GM10266 (cell line): ENCODE results near the gene DRC1.

ENCODE experiments used
- DNase-seq: peaks from one replicate; pipeline ENCODE4 v3.0.0; 2012; ENCODE audit errors: extremely low spot score
- CTCF ChIP-seq: IDR thresholded peaks from 2 replicates; pipeline ENCODE4 v1.5.1; 2012; ENCODE audit warnings: mild to moderate bottlenecking, low read depth; ENCODE audit not compliant: control insufficient read depth, insufficient read depth; ENCODE audit errors: missing control alignments

The DRC1 gene

GRCh38 chr2:26483516-26483915 is 81.8 kb downstream of the DRC1 start:
- no peak for DNase-seq
- TF ChIP-seq CTCF: no peak

DNA sequence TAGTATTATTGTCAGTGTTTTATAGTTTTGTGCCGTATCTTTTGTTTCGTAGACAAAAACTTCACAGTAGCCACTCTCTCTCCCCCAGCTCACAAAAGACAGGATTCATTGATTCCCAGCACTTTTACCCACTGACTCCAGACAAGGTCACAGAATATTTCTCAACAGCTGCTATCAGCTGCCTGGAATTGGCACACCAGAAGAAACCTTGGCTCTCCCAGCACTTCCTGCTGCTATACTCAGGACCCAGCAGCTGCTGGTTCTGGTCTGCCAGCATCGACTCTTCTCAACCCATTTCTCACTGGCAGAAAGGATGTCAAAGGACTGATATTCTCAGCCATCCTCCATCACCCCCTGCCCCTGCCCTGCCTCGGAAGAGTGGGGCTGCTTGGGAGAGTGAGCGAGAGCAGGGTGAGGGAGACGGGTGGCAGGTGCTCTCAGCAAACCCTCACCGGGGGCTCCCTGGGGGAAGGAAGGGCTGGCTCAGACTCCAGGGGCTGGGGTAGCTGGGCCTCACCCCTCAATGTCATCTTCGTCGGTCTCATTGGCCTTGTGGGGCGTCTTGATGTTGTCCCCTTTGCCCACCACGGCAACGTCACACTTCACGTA is 82.3 kb downstream of the DRC1 start:
- no peak for TF ChIP-seq CTCF
- no peak for DNase-seq

- no peak for DNase-seq
- no peak for TF ChIP-seq CTCF
Measured at GRCh38 chr2:26484579-26484978, 82.9 kb downstream of the DRC1 start.

DNA sequence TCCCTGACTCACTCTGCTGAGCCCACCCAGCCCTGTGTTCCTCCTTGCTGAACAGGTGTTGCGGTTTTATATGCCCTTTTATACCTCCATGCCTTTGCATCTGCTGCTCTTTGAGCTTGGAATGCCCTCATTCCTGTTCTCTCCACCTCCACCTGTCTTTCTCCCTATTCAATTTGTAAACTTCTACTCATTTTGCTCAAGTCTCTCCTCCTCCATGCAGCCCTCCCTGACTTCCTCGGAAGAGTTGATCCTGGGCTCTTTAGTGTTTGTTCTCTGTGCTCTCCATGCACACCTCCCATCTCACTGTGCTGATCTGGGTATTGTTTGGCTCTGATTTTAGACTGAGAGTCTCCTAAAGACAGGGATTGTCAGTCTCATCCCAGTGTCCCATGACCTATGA is 83.4 kb downstream of the DRC1 start:
- no peak for DNase-seq
- TF ChIP-seq CTCF: no peak

DNA sequence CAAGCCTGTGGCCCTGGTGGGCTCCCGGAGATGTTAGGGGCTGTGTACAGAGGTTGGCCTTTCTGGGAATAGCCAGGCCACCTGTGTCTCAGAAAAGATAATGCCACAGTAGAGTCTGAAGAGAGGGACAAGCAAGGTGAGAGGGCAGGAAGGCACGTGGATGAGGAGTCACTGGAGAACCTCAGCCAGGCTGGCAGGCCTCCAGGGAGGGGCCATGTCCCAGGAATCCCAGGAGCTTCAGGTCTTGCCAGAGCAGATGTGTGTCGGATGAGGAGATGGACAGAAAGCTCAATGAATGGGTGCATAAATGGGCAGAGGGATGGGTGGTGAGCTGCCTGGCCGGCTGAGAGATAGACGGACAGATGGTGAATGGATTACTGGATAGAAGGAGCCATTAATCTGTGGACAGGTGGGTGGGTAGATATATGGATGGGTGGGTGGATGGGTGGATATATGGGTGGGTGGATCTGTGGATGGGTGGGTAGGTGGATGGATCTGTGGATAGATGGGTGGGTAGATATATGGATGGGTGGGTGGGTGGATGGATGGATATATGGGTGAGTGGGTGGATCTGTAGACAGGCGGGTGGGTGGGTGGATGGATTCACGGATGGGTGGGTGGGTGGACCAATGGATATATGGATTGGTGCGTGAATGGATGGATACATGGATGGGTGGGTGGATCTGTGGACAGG is 84.2 kb downstream of the DRC1 start:
- TF ChIP-seq CTCF: no peak
- DNase-seq: no peak

DNA sequence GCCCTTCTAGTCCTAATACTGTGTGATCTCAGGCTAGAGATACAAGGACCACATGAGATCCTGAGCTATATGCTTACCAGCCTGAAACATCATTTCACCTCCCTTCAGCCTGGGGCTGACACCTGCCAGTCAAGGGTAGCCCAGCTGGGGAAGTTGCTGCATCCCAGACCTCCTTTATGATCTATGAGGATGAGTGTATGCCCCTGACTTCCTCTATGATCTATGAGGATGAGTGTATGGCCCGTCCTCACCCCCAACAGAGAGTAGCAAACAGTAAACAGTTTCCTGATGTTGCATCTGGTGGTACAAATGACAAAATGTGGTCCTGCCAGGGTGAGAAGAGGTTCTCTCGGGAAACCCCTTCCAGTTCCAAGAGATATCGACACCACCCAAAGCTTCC is 85.1 kb downstream of the DRC1 start:
- no peak for TF ChIP-seq CTCF
- DNase-seq: no peak

DNA sequence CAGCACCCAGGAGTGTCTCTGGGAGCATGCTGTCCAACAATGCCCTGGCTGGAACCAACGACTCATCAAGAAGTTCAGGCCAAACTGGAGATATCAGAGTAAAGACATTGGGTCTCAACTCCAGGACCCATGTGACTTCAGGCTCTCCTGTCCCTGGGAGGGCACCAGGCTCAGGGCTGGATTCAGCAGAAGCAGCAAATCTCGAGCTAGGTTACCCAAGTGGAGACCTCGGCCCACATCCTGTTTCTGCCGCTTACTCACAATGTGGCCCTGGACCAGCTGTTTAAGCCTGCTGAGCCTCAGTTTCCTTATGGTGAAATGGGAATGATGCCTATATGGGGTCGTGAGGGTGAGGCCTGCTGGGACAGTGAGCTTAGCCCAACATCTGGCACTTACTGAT is 85.5 kb downstream of the DRC1 start:
- TF ChIP-seq CTCF: no peak
- no peak for DNase-seq
